Suprapubic skin (tissue), 4 donors: ENCODE results near the gene LARP4. TPM values are rescaled to one million over a fixed set of nuclear protein-coding genes. Genes with fewer than 3 reads are reported as not detected.
A peak's percentile ranks its signal among the peaks of the same experiment; 100 is the strongest.

Experiments used
- DNase-seq, 2 donors: peaks; one replicate each; pipeline ENCODE4 v3.0.0-alpha.2; 2019; ENCODE audit warnings: low spot score in 2 of 2
- H3K27ac ChIP-seq: fragments of 200-600 bp; sonication (generic); one replicate; pipeline ENCODE4 v1.5.1; 2019
- H3K27me3 ChIP-seq: fragments of 200-600 bp; sonication (generic); one replicate; pipeline ENCODE4 v1.5.1; 2019
- H3K36me3 ChIP-seq: fragments of 200-600 bp; sonication (generic); one replicate; pipeline ENCODE4 v1.5.1; 2019
- H3K4me1 ChIP-seq: fragments of 200-600 bp; sonication (generic); one replicate; pipeline ENCODE4 v1.5.1; 2019
- H3K4me3 ChIP-seq: fragments of 200-600 bp; sonication (generic); one replicate; pipeline ENCODE4 v1.5.1; 2019; ENCODE audit warnings: mild to moderate bottlenecking
- H3K9me3 ChIP-seq: fragments of 200-600 bp; sonication (generic); one replicate; pipeline ENCODE4 v1.5.1; 2019
- EP300 ChIP-seq: sonication (generic); formaldehyde crosslinking; IDR thresholded peaks from one replicate; pipeline ENCODE4 v1.6.1; 2017; ENCODE audit warnings: antibody characterized with exemption
- POLR2A ChIP-seq, 2 donors: fragments of 450-650 bp; IDR thresholded peaks; one replicate each; pipeline ENCODE4 v1.6.1; 2017; ENCODE audit warnings: antibody characterized with exemption in 2 of 2, mild to moderate bottlenecking in 2 of 2, moderate library complexity in 2 of 2
- POLR2AphosphoS5 ChIP-seq, 3 donors: sonication (generic); formaldehyde crosslinking; IDR thresholded peaks; one replicate each; pipeline ENCODE4 v1.6.1; 2017; ENCODE audit warnings: antibody characterized with exemption in 3 of 3
- WGBS: methylation state at CpG from one replicate; pipeline ENCODE4 v1.1.5; 2018; 5-methylcytosine and 5-hydroxymethylcytosine counted together
- total RNA-seq, 4 donors: library from RNA; depleted of rRNA; stranded (reverse); fragments of >200 nt; gene quantifications; one replicate each; pipeline ENCODE4 v1.1.0, GENCODE V29; 2016
- TF ChIP-seq, protein P1 (sequence below), 2 donors: fragments of 200-600 bp in 1 of 2; fragments of 450-650 bp in 1 of 2; sonication (generic) in 1 of 2; IDR thresholded peaks; one replicate each; pipeline ENCODE4 v1.5.1; 2016 to 2019; ENCODE audit warnings: antibody characterized with exemption in 2 of 2, mild to moderate bottlenecking in 1 of 2, moderate library complexity in 1 of 2

Gene LARP4
- total RNA-seq, 4 donors from 2014 or later: 23.5 to 43.0 (median 26.9) TPM

DNA sequence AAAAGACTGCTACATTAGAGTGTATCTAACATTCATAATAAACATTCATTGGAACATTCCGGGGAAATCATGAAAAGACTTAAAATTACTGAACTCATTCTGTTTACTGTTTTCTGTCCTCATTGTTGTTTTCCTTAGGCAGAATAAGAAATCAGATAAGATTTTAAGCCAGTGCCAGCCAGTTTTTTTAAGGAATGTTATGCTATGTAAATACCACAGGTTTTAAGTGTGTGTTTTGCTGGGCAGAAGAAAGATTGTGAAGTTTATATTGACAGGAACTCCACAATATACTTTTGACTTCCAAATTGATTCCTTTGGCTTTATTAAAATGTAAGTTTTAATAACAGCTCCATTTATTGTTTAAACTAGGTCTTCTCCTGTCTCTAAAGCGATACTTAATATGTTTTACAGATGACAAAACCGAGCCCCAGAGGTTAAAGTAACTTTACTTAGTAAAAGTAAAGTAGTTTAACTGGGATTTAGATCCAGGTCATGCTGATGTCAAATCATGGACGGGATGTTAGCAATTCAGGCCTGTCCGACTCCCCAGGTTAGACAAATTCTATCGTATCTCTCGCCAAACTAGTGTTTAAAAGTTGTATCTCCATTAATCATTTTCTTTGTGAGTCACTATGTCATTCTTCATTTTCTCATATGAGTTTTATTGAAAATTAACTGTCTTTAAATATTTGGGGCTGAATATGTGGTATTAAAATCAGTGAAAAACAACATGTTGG lies 1.7 kb downstream of the LARP4 start:
- peaks cover 24% of the 10 kb centered on the region for H3K4me1 ChIP-seq
- no peaks in the 10 kb centered on the region for H3K9me3 ChIP-seq
- H3K36me3 ChIP-seq: no peaks in the 10 kb centered on the region
- no peaks in the 10 kb centered on the region for H3K27me3 ChIP-seq
- no peak for TF ChIP-seq EP300
- no peak for TF ChIP-seq POLR2A (IDR thresholded peaks at IDR 0.05)
- TF ChIP-seq, protein P1, sequence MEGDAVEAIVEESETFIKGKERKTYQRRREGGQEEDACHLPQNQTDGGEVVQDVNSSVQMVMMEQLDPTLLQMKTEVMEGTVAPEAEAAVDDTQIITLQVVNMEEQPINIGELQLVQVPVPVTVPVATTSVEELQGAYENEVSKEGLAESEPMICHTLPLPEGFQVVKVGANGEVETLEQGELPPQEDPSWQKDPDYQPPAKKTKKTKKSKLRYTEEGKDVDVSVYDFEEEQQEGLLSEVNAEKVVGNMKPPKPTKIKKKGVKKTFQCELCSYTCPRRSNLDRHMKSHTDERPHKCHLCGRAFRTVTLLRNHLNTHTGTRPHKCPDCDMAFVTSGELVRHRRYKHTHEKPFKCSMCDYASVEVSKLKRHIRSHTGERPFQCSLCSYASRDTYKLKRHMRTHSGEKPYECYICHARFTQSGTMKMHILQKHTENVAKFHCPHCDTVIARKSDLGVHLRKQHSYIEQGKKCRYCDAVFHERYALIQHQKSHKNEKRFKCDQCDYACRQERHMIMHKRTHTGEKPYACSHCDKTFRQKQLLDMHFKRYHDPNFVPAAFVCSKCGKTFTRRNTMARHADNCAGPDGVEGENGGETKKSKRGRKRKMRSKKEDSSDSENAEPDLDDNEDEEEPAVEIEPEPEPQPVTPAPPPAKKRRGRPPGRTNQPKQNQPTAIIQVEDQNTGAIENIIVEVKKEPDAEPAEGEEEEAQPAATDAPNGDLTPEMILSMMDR (IDR thresholded peaks at IDR 0.05): no peak
- no peak for TF ChIP-seq POLR2AphosphoS5 (IDR thresholded peaks at IDR 0.05)
- H3K27ac ChIP-seq: peak overlapping the region; percentile 92
- no peak for DNase-seq
- peak overlapping the region; percentile 76 for H3K4me3 ChIP-seq
- 24% methylated on average over 7 of the region's 7 CpGs for WGBS

GRCh38 chr12:50403001-50403440 lies 2.3 kb downstream of the LARP4 start:
- TF ChIP-seq POLR2AphosphoS5 (IDR thresholded peaks at IDR 0.05): no peak
- TF ChIP-seq POLR2A (IDR thresholded peaks at IDR 0.05): no peak
- TF ChIP-seq EP300: no peak
- TF ChIP-seq, protein P1 (IDR thresholded peaks at IDR 0.05): no peak
- Histone ChIP-seq H3K36me3 (no peaks in the 10 kb centered on the region), H3K9me3 (no peaks in the 10 kb centered on the region), H3K4me1 (peaks cover 24% of the 10 kb centered on the region), H3K4me3 (peak overlapping the region; percentile 76), H3K27ac (peak overlapping the region; percentile 92), H3K27me3 (no peaks in the 10 kb centered on the region)
- no peak for DNase-seq
- WGBS: 43% methylated on average over 3 of the region's 3 CpGs

DNA sequence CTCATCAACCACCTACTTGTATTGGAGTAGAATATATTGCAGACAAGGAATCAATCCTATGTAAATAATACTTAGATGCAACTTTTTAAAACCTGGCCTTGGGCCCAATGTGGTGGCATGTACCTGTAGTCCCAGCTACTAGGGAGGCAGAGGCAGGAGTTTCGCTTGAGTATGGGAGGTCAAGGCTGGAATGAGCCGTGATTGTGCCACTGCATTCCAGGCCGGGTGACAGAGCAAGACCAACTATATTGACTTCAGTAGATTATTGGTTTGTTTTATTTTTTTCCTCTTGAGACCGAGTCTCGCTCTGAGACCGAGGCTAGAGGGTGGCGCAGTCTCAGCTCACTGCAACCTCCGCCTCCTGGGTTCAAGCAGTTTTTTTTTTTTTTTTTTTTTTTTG lies 3.6 kb downstream of the LARP4 start:
- H3K27ac ChIP-seq: no peak overlapping the region
- no peak for TF ChIP-seq POLR2A (IDR thresholded peaks at IDR 0.05)
- TF ChIP-seq EP300: no peak
- no peak for TF ChIP-seq POLR2AphosphoS5 (IDR thresholded peaks at IDR 0.05)
- TF ChIP-seq, protein P1 (IDR thresholded peaks at IDR 0.05): no peak
- no peak overlapping the region for H3K4me3 ChIP-seq
- no peaks in the 10 kb centered on the region for H3K36me3 ChIP-seq
- no peaks in the 10 kb centered on the region for H3K27me3 ChIP-seq
- peaks cover 24% of the 10 kb centered on the region for H3K4me1 ChIP-seq
- no peaks in the 10 kb centered on the region for H3K9me3 ChIP-seq
- 95% methylated on average over 8 of the region's 8 CpGs for WGBS
- peak in 1 of 2 donors; percentile 53 for DNase-seq

DNA sequence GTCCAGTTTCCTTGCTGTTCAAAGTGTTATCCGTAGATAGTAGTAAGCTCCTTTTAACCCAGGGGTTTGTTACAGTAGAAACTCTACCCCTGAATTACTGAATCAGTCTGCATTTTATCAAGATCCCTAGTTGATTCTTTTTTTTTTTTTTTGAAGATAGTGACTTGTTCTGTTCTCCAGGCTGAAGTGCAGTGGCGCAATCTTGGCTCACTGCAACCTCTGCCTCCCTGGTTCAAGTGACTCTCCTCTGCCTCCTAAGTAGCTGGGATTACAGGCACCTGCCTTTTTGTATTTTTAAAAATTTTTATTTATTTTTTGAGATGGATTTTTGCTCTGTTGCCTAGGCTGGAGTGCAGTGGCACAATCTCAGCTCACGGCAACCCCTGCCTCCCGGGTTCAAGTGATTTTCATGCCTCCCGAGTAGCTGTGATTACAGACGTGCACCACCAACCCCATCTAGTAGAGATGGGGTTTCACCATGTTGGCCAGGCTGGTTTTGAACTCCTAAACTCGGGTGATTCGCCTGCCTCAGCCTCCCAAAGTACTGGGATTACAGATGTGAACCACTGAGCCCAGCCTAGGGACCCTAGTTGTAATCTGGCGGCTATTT lies 10.5 kb downstream of the LARP4 start:
- WGBS: 97% methylated on average over 9 of the region's 9 CpGs
- Histone ChIP-seq H3K4me1 (peaks cover 3% of the 10 kb centered on the region), H3K9me3 (no peaks in the 10 kb centered on the region), H3K36me3 (peaks cover 5% of the 10 kb centered on the region), H3K4me3 (no peak overlapping the region), H3K27ac (no peak overlapping the region), H3K27me3 (no peaks in the 10 kb centered on the region)
- TF ChIP-seq EP300 (no peak), POLR2A (IDR thresholded peaks at IDR 0.05) (no peak)
- TF ChIP-seq, protein P1 (IDR thresholded peaks at IDR 0.05): no peak
- peak in 1 of 2 donors; percentile 20 for DNase-seq

- TF ChIP-seq EP300: no peak
- no peak for TF ChIP-seq POLR2A (IDR thresholded peaks at IDR 0.05)
- TF ChIP-seq POLR2AphosphoS5 (IDR thresholded peaks at IDR 0.05): no peak
- TF ChIP-seq, protein P1 (IDR thresholded peaks at IDR 0.05): no peak
- 93% methylated on average over 6 of the region's 6 CpGs for WGBS
- peaks cover 14% of the 10 kb centered on the region for H3K36me3 ChIP-seq
- H3K27me3 ChIP-seq: no peaks in the 10 kb centered on the region
- H3K4me3 ChIP-seq: no peak overlapping the region
- H3K9me3 ChIP-seq: no peaks in the 10 kb centered on the region
- peaks cover 3% of the 10 kb centered on the region for H3K4me1 ChIP-seq
- DNase-seq: no peak
- no peak overlapping the region for H3K27ac ChIP-seq
Measured at GRCh38 chr12:50415899-50416479, 15.3 kb downstream of the LARP4 start.
